ENCODE measurements around the gene ASB10.

ASB10 gene, protein sequence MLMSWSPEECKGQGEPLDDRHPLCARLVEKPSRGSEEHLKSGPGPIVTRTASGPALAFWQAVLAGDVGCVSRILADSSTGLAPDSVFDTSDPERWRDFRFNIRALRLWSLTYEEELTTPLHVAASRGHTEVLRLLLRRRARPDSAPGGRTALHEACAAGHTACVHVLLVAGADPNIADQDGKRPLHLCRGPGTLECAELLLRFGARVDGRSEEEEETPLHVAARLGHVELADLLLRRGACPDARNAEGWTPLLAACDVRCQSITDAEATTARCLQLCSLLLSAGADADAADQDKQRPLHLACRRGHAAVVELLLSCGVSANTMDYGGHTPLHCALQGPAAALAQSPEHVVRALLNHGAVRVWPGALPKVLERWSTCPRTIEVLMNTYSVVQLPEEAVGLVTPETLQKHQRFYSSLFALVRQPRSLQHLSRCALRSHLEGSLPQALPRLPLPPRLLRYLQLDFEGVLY

DNA sequence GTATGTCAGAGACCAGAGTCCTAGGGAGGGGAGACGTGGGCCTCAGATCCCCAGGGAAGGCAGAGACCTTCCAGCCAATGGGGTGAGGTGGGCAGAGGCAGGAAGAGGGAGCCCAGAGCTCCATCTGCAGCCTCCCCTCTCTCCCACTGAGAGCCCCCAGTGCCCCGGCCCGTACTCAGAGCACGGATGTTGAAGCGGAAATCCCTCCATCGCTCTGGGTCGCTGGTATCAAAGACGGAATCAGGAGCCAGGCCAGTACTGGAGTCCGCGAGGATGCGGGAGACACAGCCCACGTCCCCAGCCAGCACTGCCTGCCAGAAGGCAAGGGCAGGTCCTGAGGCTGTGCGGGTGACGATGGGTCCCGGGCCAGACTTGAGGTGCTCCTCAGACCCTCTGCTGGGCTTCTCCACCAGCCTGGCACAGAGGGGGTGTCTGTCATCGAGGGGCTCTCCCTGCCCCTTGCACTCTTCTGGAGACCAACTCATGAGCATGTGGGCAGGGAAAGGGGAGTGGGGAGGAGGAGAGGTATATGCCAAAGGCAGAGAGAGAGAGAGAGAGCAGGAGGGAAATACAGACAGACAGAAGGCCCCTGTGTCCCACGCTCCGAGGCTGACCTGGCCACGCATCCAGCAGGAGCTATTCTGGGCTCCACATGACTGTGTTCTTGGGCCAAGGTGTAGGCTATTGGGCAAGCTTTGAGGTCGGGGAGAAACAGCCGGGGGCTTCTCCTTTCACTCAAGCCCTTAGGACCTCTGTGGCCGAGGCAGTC, at the start of gene ASB10:
TSS of gene ASB10 (minus strand) at position 611 of the 769 bp plus-strand sequence. CDS start at position 491, 120 bp downstream.
- H3K4me3 ChIP-seq (ENCODE audit: low read length) = no peak within 1 kb of the TSS

DNA sequence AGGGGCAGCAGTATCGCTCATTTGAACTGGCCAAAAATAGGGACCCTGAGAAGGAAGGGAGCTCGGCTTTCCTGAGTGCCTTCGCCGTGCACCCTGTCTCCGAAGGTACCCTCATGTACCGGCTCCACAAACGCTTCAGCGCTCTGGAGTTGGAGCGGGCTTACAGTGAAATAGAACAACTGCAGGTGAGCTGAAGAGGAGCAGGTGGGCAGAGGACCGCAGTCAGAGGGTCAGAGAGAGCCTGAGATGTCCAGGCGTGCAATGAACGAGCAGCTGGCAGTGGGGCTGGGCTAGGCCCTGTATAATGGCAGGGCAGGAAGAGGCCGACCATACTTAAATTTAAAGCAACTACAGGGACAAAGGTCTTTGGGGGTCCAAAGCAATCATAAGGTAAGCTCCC, 49.4 kb upstream of the ASB10 start:
- DNase-seq (ENCODE audit: low read depth) = no peak
- H3K4me3 ChIP-seq (ENCODE audit: low read length) = no peak overlapping the region
- no peak for TF ChIP-seq CTCF (conservative IDR thresholded peaks at IDR 0.05; ENCODE audit: low read depth, low read length)

More for the DNA sequence above, at the start of gene ASB10:
- no peak for TF ChIP-seq CTCF (conservative IDR thresholded peaks at IDR 0.05; ENCODE audit: low read depth, low read length)
- DNase-seq (ENCODE audit: low read depth) = no peak

GRCh38 chr7:151235091-151235787, 48.2 kb upstream of the ASB10 start:
- no peak for DNase-seq (ENCODE audit: low read depth)
- no peak overlapping the region for H3K4me3 ChIP-seq (ENCODE audit: low read length)

DNA sequence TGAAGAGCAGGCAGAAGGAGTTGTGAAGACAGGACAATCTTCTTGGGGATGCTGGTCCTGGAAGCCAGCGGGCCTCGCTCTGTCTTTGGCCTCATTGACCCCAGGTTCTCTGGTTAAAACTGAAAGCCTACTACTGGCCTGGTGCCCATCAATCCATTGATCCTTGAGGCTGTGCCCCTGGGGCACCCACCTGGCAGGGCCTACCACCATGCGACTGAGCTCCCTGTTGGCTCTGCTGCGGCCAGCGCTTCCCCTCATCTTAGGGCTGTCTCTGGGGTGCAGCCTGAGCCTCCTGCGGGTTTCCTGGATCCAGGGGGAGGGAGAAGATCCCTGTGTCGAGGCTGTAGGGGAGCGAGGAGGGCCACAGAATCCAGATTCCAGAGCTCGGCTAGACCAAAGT, 46.8 kb upstream of the ASB10 start:
- DNase-seq (ENCODE audit: low read depth) = no peak
- peak overlapping the region; percentile 94 for H3K4me3 ChIP-seq (ENCODE audit: low read length)
- TF ChIP-seq CTCF (conservative IDR thresholded peaks at IDR 0.05; ENCODE audit: low read depth, low read length) = no peak

More at GRCh38 chr7:151235091-151235787, 48.2 kb upstream of the ASB10 start:
- TF ChIP-seq CTCF (conservative IDR thresholded peaks at IDR 0.05; ENCODE audit: low read depth, low read length) = no peak

DNA sequence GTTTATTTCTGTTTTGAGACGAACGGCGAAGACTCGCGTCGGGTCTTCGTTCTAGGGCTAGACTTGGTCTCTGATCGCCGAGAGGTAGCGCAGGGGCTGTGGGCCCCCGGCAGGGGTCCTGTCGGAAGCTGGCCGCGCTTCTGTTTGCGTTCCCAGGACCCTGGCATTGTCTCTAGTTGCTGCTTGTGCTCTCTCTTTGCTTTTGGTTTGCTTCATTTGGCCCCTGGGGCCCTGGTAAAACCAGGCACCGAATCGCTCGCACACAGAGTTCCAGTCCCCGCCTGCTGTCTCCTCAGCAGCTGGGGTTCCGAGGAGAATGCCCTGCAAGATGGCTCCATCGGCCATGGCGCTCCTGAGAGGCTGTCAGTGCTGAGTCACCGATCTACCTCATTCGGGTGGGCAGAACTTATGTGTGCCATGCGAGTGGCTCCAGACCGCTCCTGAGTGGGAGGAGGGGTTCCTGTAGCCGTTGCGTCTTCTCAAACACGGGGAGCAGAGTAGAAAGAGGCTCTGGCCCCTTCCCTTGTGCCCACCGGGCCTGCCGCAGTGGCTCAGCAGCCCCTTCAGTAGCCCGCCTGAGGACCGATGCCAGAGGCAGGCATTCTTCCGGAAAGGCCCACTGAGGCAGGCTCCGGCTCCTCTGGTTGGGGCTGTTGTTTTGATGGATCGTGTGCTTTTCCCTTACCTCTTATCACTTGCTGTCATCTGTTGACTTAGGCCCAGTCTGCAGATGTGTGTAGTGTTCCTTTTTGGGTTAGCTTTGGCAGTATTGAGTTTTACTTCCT, 46.1 kb upstream of the ASB10 start:
- peak overlapping the region; percentile 94 for H3K4me3 ChIP-seq (ENCODE audit: low read length)
- no peak for TF ChIP-seq CTCF (conservative IDR thresholded peaks at IDR 0.05; ENCODE audit: low read depth, low read length)
- no peak for DNase-seq (ENCODE audit: low read depth)
